B cell (primary cell): ENCODE data around the gene CD300LD. TPM values are rescaled to one million over a fixed set of nuclear protein-coding genes. Genes with fewer than 3 reads are reported as not detected.

ENCODE experiments used
- ATAC-seq: fragments of 200-7000 bp; cut with Tn5 transposase; one replicate; pipeline ENCODE4 v1.10.0; 2021; ENCODE audit warnings: low read depth, mild to moderate bottlenecking, moderate number of reproducible peaks, moderate library complexity
- CTCF ChIA-PET: fragments of 350-600 bp; sonication (Branson Sonifier 250); formaldehyde crosslinking; loops from one replicate; lab custom pipeline; 2021; ENCODE audit warnings: antibody characterized with exemption, inconsistent platforms; lab: Charles Lee
- POLR2A ChIA-PET: fragments of 350-600 bp; sonication (Branson Sonifier 250); formaldehyde crosslinking; loops from one replicate; lab custom pipeline; 2021; ENCODE audit warnings: antibody characterized with exemption; lab: Charles Lee
- DNase-seq: peaks from one replicate; pipeline ENCODE4 v3.0.0; 2013
- H2AFZ ChIP-seq: 2 replicates; pipeline ENCODE4 v1.6.1; 2012; ENCODE audit warnings: mild to moderate bottlenecking, low read depth, low read length; ENCODE audit not compliant: insufficient read depth, poor library complexity, severe bottlenecking
- H3K27ac ChIP-seq, 2 donors: 1 replicate in 1 of 2; 2 replicates in 1 of 2; pipeline ENCODE4 v1.5.1; 2012 to 2013; ENCODE audit warnings: low read length in 2 of 2, mild to moderate bottlenecking in 2 of 2, moderate library complexity in 1 of 2
- H3K27me3 ChIP-seq, 4 experiments: fragments of 200-600 bp in 1 of 4; sonication (generic) in 1 of 4; replicated peaks in 1 of 4; 1 replicate in 2 of 4; 2 replicates in 2 of 4; pipeline versions ENCODE4 v1.6.1 to v1.7.0; 2013 to 2016; ENCODE audit warnings: low read length in 3 of 4, mild to moderate bottlenecking in 2 of 4, mixed read lengths in 1 of 4, moderate library complexity in 1 of 4; ENCODE audit not compliant: insufficient read depth in 4 of 4, control insufficient read depth in 3 of 4; ENCODE audit errors: control extremely low read depth in 1 of 4
- H3K36me3 ChIP-seq, 2 experiments: replicated peaks in 1 of 2; 1 replicate in 1 of 2; 2 replicates in 1 of 2; pipeline versions ENCODE4 v1.6.1 to v1.7.1; 2013; ENCODE audit warnings: low read length in 1 of 2; ENCODE audit not compliant: insufficient read depth in 2 of 2, control insufficient read depth in 1 of 2; ENCODE audit errors: control extremely low read depth in 1 of 2, extremely low read depth in 1 of 2
- H3K4me1 ChIP-seq, 2 donors: fragments of 200-600 bp in 1 of 2; sonication (generic) in 1 of 2; 1 replicate in 1 of 2; 2 replicates in 1 of 2; pipeline versions ENCODE4 v1.5.1 to v1.6.1; 2013 to 2017; ENCODE audit warnings: low read length in 2 of 2; ENCODE audit not compliant: control insufficient read depth in 2 of 2, insufficient read depth in 2 of 2
- H3K4me2 ChIP-seq: replicated peaks from 2 replicates; pipeline ENCODE3; 2012; ENCODE audit warnings: mild to moderate bottlenecking, low read depth, low read length; ENCODE audit not compliant: poor library complexity, severe bottlenecking
- H3K4me3 ChIP-seq, 5 experiments: fragments of 200-600 bp in 1 of 5; sonication (generic) in 1 of 5; 1 replicate in 3 of 5; 2 replicates in 2 of 5; pipeline versions ENCODE4 v1.5.1 to v1.7.0; 2011 to 2016; ENCODE audit warnings: low read length in 4 of 5, mild to moderate bottlenecking in 4 of 5, low read depth in 2 of 5, control low read depth in 1 of 5, moderate library complexity in 1 of 5; ENCODE audit not compliant: insufficient read depth in 1 of 5; ENCODE audit errors: control extremely low read depth in 1 of 5, extremely low read depth in 1 of 5
- H3K79me2 ChIP-seq: fragments of 200-600 bp; sonication (generic); one replicate; pipeline ENCODE4 v1.6.0; 2016; ENCODE audit warnings: low read length; ENCODE audit not compliant: control insufficient read depth, insufficient read depth
- H3K9ac ChIP-seq: fragments of 200-600 bp; sonication (generic); 2 replicates; pipeline ENCODE4 v1.6.1; 2017; ENCODE audit warnings: mild to moderate bottlenecking, low read length, moderate library complexity
- H3K9me3 ChIP-seq, 3 donors: one replicate each; pipeline versions ENCODE4 v1.6.1 to v1.7.1; 2013; ENCODE audit warnings: low read length in 2 of 3; ENCODE audit not compliant: control insufficient read depth in 2 of 3, insufficient read depth in 1 of 3; ENCODE audit errors: control extremely low read depth in 1 of 3
- H4K20me1 ChIP-seq: 2 replicates; pipeline ENCODE4 v1.6.0; 2012; ENCODE audit warnings: mild to moderate bottlenecking, low read length; ENCODE audit not compliant: insufficient read depth, control insufficient read depth, poor library complexity, severe bottlenecking
- H3K27ac Mint-ChIP-seq: one replicate; pipeline ENCODE4 v1.8.0; 2021; ENCODE audit warnings: mixed read lengths
- H3K27me3 Mint-ChIP-seq: one replicate; pipeline ENCODE4 v1.8.0; 2021; ENCODE audit warnings: mixed read lengths
- H3K4me1 Mint-ChIP-seq: one replicate; pipeline ENCODE4 v1.8.0; 2021; ENCODE audit warnings: mixed read lengths
- H3K4me3 Mint-ChIP-seq: one replicate; pipeline ENCODE4 v1.8.0; 2021; ENCODE audit warnings: mixed read lengths
- H3K9me3 Mint-ChIP-seq: one replicate; pipeline ENCODE4 v1.8.0; 2022; ENCODE audit warnings: mixed read lengths; ENCODE audit not compliant: insufficient read depth
- CTCF ChIP-seq: fragments of 200-600 bp; IDR thresholded peaks from one replicate; pipeline ENCODE4 v1.8.0; 2022; ENCODE audit warnings: antibody characterized with exemption, mild to moderate bottlenecking
- EZH2 ChIP-seq: IDR thresholded peaks from 2 replicates; pipeline ENCODE4 v1.6.1; 2012; ENCODE audit warnings: borderline replicate concordance, low read depth, mild to moderate bottlenecking, moderate library complexity, low read length; ENCODE audit not compliant: insufficient read depth, poor library complexity, severe bottlenecking
- WGBS: methylation state at CpG from one replicate; pipeline ENCODE4 v1.1.5; 2013; ENCODE audit warnings: missing lambda C conversion rate; ENCODE audit not compliant: insufficient coverage; 5-methylcytosine and 5-hydroxymethylcytosine counted together
- intact Hi-C: fragments of 100-400 bp; cut with micrococcal nuclease; formaldehyde crosslinking; loops from one replicate; pipeline ENCODE4 v1.10.0; 2022
- polyA plus RNA-seq: library from polyadenylated mRNA; depleted of rRNA; stranded (reverse); fragments of >200 nt; gene quantifications from 2 replicates; pipeline ENCODE4 v1.2.3, GENCODE V29; 2012
- total RNA-seq, 2 donors: library from RNA; stranded (reverse); fragments of 120-200 nt in 1 of 2; gene quantifications; 1 replicate in 1 of 2; 2 replicates in 1 of 2; pipeline versions ENCODE4 v1.2.3 to v1.2.4, GENCODE V29; 2013 to 2022

CD300LD gene
- total and polyA plus RNA-seq, 2 donors (not counting 1 experiment from before 2014, with no cell fraction given) = not detected

GRCh38 chr17:74623693-74624093 is 31.6 kb upstream of the CD300LD start, which contains the start of gene CD300E:
TSS of gene CD300E (minus strand) at chr17:74623738. CDS start at chr17:74623621, 117 bp downstream.
- CTCF ChIA-PET = interaction anchor here (0.5 to 1.0 kb wide), 2 partner anchors 8 to 1142 kb away, joined by 3 read pairs; no protein-coding TSS in a partner anchor

More at GRCh38 chr17:74623693-74624093, 31.6 kb upstream of the CD300LD start, which contains the start of gene CD300E:
- no peaks in the 10 kb centered on the region for H3K79me2 ChIP-seq
- POLR2A ChIA-PET = no interaction called here
- intact Hi-C loops = no loop called here
- Mint-ChIP-seq H3K4me1 (peaks cover 5% of the 10 kb centered on the region), H3K4me3 (no peak within 1 kb of the TSS), H3K9me3 (no peaks in the 10 kb centered on the region), H3K27me3 (peaks cover 48% of the 10 kb centered on the region), H3K27ac (no peak within 1 kb of the TSS)
- 79% methylated on average over 3 of the region's 5 CpGs for WGBS
- H3K9ac ChIP-seq = no peak within 1 kb of the TSS
- no peak within 1 kb of the TSS for H3K4me3 ChIP-seq
- H2AFZ ChIP-seq = no peak within 1 kb of the TSS
- no peak for TF ChIP-seq EZH2
- no peak for TF ChIP-seq CTCF
- no peak within 1 kb of the TSS for H3K4me2 ChIP-seq
- no peak for DNase-seq
- H3K36me3 ChIP-seq = no peaks in the 10 kb centered on the region
- no peaks in the 10 kb centered on the region for H3K9me3 ChIP-seq
- peaks cover 0 to 21% (median 9%) of the 10 kb centered on the region in 4 experiments for H3K27me3 ChIP-seq
- H4K20me1 ChIP-seq = no peaks in the 10 kb centered on the region
- ATAC-seq = no peak
- H3K4me1 ChIP-seq = peaks cover 0 to 3% of the 10 kb centered on the region in 2 donors
- H3K27ac ChIP-seq = no peak within 1 kb of the TSS
